NT2/D1 (cell line): ENCODE measurements around the gene ASPA.

Experiments
- DNase-seq: peaks from one replicate; pipeline ENCODE4 v3.0.0-alpha.2; 2011; ENCODE audit warnings: low read depth, low spot score
- H3K27me3 ChIP-seq: 2 replicates; pipeline ENCODE4 v1.6.0; 2011; ENCODE audit warnings: mild to moderate bottlenecking; ENCODE audit not compliant: insufficient read length, insufficient read depth
- H3K36me3 ChIP-seq: 2 replicates; pipeline ENCODE4 v1.6.1; 2011; ENCODE audit warnings: mild to moderate bottlenecking, low read length, mixed read lengths; ENCODE audit not compliant: insufficient read depth, insufficient read length
- H3K4me1 ChIP-seq: 2 replicates; pipeline ENCODE4 v1.5.1; 2011; ENCODE audit not compliant: insufficient read depth, insufficient read length
- H3K4me3 ChIP-seq: 2 replicates; pipeline ENCODE4 v1.5.1; 2011; ENCODE audit warnings: low read depth; ENCODE audit not compliant: insufficient read length
- H3K9ac ChIP-seq: 2 replicates; pipeline ENCODE4 v1.6.0; 2011; ENCODE audit warnings: low read depth; ENCODE audit not compliant: insufficient read length
- H3K9me3 ChIP-seq: 2 replicates; pipeline ENCODE4 v1.5.1; 2011; ENCODE audit warnings: mild to moderate bottlenecking, low read length; ENCODE audit not compliant: insufficient read depth
- SUZ12 ChIP-seq: IDR thresholded peaks from 2 replicates; pipeline ENCODE4 v1.6.1; 2011; ENCODE audit not compliant: insufficient read length, insufficient read depth; ENCODE audit errors: extremely low read depth
- YY1 ChIP-seq: IDR thresholded peaks from 2 replicates; pipeline ENCODE4 v1.6.1; 2011; ENCODE audit not compliant: insufficient read length, insufficient read depth
- ZNF274 ChIP-seq: IDR thresholded peaks from 2 replicates; pipeline ENCODE4 v1.6.1; 2011; ENCODE audit warnings: mild to moderate bottlenecking, low read depth, low read length

Gene ASPA

DNA sequence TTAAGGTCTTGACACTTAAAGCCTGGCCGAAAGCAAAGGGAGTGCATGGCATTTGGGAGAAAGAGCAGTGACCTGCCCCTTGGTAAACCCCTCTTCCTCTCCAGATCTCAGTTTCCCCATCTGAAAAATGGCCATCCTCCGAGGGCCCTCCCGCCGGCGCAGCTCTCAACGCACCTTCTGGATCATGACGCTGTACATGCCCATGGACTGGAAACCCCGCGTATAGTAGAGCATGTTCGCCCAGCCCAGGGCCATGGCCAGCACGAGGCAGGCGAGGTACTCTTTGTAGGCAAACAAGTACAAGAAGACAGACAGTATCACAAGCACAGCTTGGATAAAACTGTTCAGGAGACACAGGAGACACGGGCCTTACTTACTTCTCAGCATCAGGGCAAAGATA, 48.2 kb downstream of the ASPA start:
- Histone ChIP-seq H3K4me3 (no peak overlapping the region), H3K9ac (no peak overlapping the region), H3K4me1 (peaks cover under 1% of the 10 kb centered on the region), H3K27me3 (no peaks in the 10 kb centered on the region), H3K36me3 (peaks cover 5% of the 10 kb centered on the region), H3K9me3 (no peaks in the 10 kb centered on the region)
- no peak for DNase-seq
- no peak for TF ChIP-seq YY1
- no peak for TF ChIP-seq ZNF274
- no peak for TF ChIP-seq SUZ12

DNA sequence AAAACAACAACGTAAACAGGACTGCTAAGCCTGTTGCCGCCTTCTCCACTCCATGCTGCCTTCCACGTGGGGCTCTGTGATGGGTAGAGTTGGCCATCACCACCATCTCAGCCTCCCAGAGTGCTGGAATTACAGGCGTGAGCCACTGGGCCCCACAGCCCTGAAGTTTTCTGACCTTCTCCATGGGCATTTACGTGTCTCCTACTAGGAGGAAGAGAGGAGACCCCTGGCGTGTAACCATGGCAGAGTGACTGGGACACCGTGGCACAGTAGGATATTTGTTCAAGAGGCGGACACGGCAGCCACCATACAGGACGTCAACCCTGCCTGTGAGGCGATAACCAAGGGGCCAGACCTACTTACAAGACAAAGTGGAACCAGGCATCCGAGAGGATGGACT, 50.7 kb downstream of the ASPA start:
- Histone ChIP-seq H3K4me3 (no peak overlapping the region), H3K4me1 (peaks cover 12% of the 10 kb centered on the region), H3K36me3 (peaks cover 5% of the 10 kb centered on the region), H3K9me3 (no peaks in the 10 kb centered on the region), H3K27me3 (no peaks in the 10 kb centered on the region), H3K9ac (no peak overlapping the region)
- no peak for TF ChIP-seq SUZ12
- no peak for TF ChIP-seq YY1
- no peak for TF ChIP-seq ZNF274
- DNase-seq: no peak

DNA sequence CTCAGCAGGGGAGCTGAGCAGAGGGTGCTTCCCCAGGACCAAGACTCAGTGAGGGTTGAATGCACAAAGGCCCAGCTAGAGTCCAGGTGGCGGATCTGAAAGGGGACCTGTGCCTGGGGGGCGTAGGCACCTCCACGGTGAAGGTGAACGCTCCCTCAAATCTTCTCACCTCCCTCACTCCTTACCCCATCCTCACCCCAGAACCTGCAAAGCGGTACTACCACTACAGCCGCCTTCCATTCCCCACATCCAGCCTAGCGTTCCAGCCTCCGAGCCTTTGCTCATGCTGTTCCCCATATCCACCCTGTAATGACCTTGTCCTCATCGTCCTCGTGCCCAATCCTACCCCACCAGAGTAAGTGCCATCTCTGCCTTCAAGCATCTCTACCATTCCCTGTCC, 51.2 kb downstream of the ASPA start:
- Histone ChIP-seq H3K4me1 (peaks cover 12% of the 10 kb centered on the region), H3K36me3 (peaks cover 5% of the 10 kb centered on the region), H3K4me3 (no peak overlapping the region), H3K9ac (no peak overlapping the region), H3K9me3 (no peaks in the 10 kb centered on the region), H3K27me3 (no peaks in the 10 kb centered on the region)
- no peak for TF ChIP-seq SUZ12
- no peak for TF ChIP-seq YY1
- no peak for TF ChIP-seq ZNF274
- DNase-seq: no peak

DNA sequence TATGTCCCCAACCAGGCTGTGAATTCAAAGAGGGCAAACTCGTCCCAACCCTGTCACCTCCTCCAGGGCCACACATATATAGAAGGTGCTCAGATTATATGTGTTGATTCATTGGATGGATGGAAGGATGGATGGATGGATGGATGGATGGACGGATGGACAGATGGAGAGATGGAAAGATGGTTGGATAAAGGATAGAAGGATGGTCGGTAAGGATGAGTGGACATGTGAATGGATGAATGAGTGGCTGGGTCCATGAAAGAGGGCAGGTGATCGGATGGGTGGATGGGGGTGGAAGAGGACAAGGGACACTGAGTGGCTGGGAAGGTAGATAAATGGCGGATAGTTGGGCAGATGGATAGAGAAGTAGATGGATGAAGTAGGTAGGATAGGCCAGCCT, 51.7 kb downstream of the ASPA start:
- no peak overlapping the region for H3K4me3 ChIP-seq
- peaks cover 12% of the 10 kb centered on the region for H3K4me1 ChIP-seq
- TF ChIP-seq ZNF274 (no peak), SUZ12 (no peak), YY1 (no peak)
- no peaks in the 10 kb centered on the region for H3K27me3 ChIP-seq
- no peaks in the 10 kb centered on the region for H3K9me3 ChIP-seq
- no peak overlapping the region for H3K9ac ChIP-seq
- H3K36me3 ChIP-seq: peaks cover 5% of the 10 kb centered on the region
- DNase-seq: no peak

DNA sequence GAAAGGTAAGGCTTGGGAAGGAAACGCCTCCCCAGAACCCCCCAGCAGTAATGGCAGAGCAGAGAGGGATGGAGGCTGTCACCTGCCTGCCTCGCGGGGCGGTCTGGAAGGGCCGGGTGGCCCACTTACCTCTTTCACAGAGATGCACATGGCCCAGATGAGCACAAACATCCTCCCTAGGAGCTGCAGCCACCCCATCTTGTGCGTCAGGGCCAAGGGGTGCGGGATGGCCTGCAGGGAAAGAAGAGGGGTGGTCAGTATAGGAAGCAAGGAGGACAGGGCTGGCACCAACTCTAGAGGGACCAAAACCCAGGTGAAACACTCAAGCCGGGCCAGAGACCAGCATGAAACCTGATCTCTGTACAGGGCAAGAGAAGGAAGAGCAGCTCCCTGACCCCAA, 52.1 kb downstream of the ASPA start:
- Histone ChIP-seq H3K4me1 (peaks cover 12% of the 10 kb centered on the region), H3K27me3 (no peaks in the 10 kb centered on the region), H3K9me3 (no peaks in the 10 kb centered on the region), H3K9ac (no peak overlapping the region), H3K4me3 (no peak overlapping the region), H3K36me3 (peaks cover 5% of the 10 kb centered on the region)
- TF ChIP-seq SUZ12 (no peak), YY1 (no peak), ZNF274 (no peak)
- DNase-seq: no peak

DNA sequence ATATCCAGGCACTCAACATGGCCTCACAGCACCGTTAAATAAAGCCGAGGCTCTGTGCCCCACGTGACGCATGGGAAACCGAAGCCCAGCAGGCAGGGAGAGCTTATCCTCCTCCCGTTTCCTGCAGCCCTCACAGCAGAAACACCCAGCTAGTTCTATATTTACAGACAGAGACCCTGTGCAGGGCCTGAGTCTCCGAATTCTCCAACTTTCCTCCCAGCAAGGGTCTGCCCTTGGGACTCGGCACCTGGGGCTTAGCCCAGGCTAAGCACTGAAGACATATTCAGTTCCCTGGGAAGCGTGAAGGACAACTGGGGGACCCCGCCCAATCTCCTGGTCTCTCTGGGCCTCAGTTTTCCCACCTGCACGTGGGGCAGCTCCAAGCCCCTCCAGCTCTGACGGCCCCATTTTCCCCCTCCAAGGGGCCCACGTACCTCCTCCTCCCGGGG, 52.6 kb downstream of the ASPA start:
- H3K4me3 ChIP-seq: no peak overlapping the region
- no peaks in the 10 kb centered on the region for H3K9me3 ChIP-seq
- H3K27me3 ChIP-seq: no peaks in the 10 kb centered on the region
- TF ChIP-seq SUZ12 (no peak), ZNF274 (no peak), YY1 (no peak)
- peaks cover 5% of the 10 kb centered on the region for H3K36me3 ChIP-seq
- no peak for DNase-seq
- H3K4me1 ChIP-seq: peaks cover 12% of the 10 kb centered on the region
- H3K9ac ChIP-seq: no peak overlapping the region

DNA sequence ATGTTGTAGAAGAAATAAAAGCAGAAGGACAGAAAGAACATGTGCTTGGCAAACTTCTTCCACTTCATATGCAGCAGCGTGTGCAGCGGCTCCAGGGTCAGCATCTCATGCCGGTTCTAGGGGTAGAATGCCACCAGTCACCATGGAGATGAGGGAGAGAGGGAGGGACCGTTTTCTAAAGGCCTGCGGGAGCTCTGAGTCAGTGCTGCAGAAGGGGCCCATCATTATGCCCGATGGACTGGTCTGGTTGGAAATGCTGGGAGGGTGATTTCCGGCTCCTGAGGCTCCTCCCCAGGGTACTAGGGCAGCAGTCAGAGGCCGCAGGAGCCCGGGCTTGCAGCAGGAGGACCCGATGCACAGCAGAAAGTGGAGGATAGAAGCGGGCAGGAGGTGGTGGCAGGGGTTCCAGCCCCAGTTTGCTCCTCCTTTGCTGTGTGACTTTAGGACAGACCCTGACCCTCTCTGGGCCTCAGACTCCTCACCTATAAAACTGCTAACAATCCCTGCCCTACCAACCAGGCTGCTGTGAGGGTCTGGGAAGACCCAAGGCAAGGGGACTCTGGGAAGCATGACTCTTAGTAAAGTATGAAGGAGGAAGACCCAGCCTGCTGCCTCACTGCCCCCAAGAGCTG, 53.2 kb downstream of the ASPA start:
- DNase-seq: no peak
- Histone ChIP-seq H3K27me3 (no peaks in the 10 kb centered on the region), H3K4me3 (no peak overlapping the region)

More for the DNA sequence above, 53.2 kb downstream of the ASPA start:
- Histone ChIP-seq H3K9me3 (no peaks in the 10 kb centered on the region), H3K36me3 (peaks cover 5% of the 10 kb centered on the region), H3K9ac (no peak overlapping the region), H3K4me1 (peaks cover 12% of the 10 kb centered on the region)
- TF ChIP-seq YY1 (no peak), SUZ12 (no peak), ZNF274 (no peak)
